Transverse colon (tissue), 3 donors: Measurements from ENCODE around the gene CDKN2AIP.

ENCODE experiments used
- CTCF ChIP-seq, 5 experiments: fragments of 200-600 bp in 3 of 5; fragments of 450-650 bp in 2 of 5; sonication (generic) in 3 of 5; IDR thresholded peaks; 1 replicate in 2 of 5; 2 replicates in 3 of 5; pipeline ENCODE4 v1.5.1; 2016 to 2017; ENCODE audit warnings: antibody characterized with exemption in 5 of 5, inconsistent platforms in 3 of 5, mild to moderate bottlenecking in 2 of 5, moderate library complexity in 1 of 5
- POLR2A ChIP-seq: fragments of 450-650 bp; IDR thresholded peaks from one replicate; pipeline ENCODE4 v1.6.1; 2016; ENCODE audit warnings: antibody characterized with exemption, mild to moderate bottlenecking, moderate library complexity

GRCh38 chr4:183422962-183423631 lies 21.3 kb upstream of the CDKN2AIP start:
- TF ChIP-seq CTCF (IDR thresholded peaks at IDR 0.05): no peak
- no peak for TF ChIP-seq POLR2A
